Common myeloid progenitor, CD34-positive (primary cell): ENCODE results near the gene PARG.
"Not testable (repeated sequence)": the region's sequence is repeated elsewhere in the genome, so short reads cannot be mapped to it uniquely, and the experiment has no call there.

Source experiments
- CTCF ChIA-PET: fragments of 350-600 bp; sonication (Branson Sonifier 250); formaldehyde crosslinking; loops from one replicate; lab custom pipeline; 2021; ENCODE audit warnings: antibody characterized with exemption; lab: Charles Lee
- POLR2A ChIA-PET: fragments of 350-600 bp; sonication (Branson Sonifier 250); formaldehyde crosslinking; loops from one replicate; lab custom pipeline; 2021; ENCODE audit warnings: antibody characterized with exemption; lab: Charles Lee
- DNase-seq, 3 donors: peaks; one replicate each; pipeline versions ENCODE4 v3.0.0 to v3.0.0-alpha.2; 2013
- H3K27ac ChIP-seq, 2 experiments: 1 replicate in 1 of 2; 2 replicates in 1 of 2; pipeline ENCODE4 v1.7.0; 2013; ENCODE audit warnings: inconsistent platforms in 2 of 2, low read length in 2 of 2, mild to moderate bottlenecking in 2 of 2, low read depth in 1 of 2, moderate library complexity in 1 of 2; ENCODE audit not compliant: severe bottlenecking in 2 of 2, insufficient read depth in 1 of 2, poor library complexity in 1 of 2
- H3K27me3 ChIP-seq, 5 experiments: replicated peaks in 2 of 5; 1 replicate in 3 of 5; 2 replicates in 2 of 5; pipeline versions ENCODE4 v1.6.1 to v1.7.0; 2013; ENCODE audit warnings: low read length in 4 of 5, mild to moderate bottlenecking in 2 of 5, moderate library complexity in 2 of 5, inconsistent platforms in 1 of 5; ENCODE audit not compliant: insufficient read depth in 5 of 5, control insufficient read depth in 4 of 5
- H3K36me3 ChIP-seq, 4 experiments: 1 replicate in 2 of 4; 2 replicates in 2 of 4; pipeline versions ENCODE4 v1.6.1 to v1.7.0; 2013; ENCODE audit warnings: low read length in 3 of 4, control low read depth in 1 of 4, mild to moderate bottlenecking in 1 of 4; ENCODE audit not compliant: control insufficient read depth in 4 of 4, insufficient read depth in 4 of 4
- H3K4me1 ChIP-seq, 4 experiments: 1 replicate in 3 of 4; 2 replicates in 1 of 4; pipeline versions ENCODE4 v1.6.1 to v1.7.1; 2013; ENCODE audit warnings: low read length in 3 of 4, mild to moderate bottlenecking in 3 of 4, control low read depth in 1 of 4, inconsistent platforms in 1 of 4, moderate library complexity in 1 of 4; ENCODE audit not compliant: control insufficient read depth in 4 of 4, insufficient read depth in 4 of 4; ENCODE audit errors: control extremely low read depth in 1 of 4
- H3K4me3 ChIP-seq, 7 experiments: 1 replicate in 4 of 7; 2 replicates in 3 of 7; pipeline versions ENCODE4 v1.5.1 to v1.7.0; 2013; ENCODE audit warnings: mild to moderate bottlenecking in 7 of 7, low read length in 6 of 7, moderate library complexity in 6 of 7, inconsistent platforms in 2 of 7, low read depth in 2 of 7, control low read depth in 1 of 7; ENCODE audit not compliant: insufficient read depth in 4 of 7, control insufficient read depth in 1 of 7; ENCODE audit errors: extremely low read depth in 1 of 7
- H3K9me3 ChIP-seq, 5 experiments: 1 replicate in 4 of 5; 2 replicates in 1 of 5; pipeline versions ENCODE4 v1.6.1 to v1.7.1; 2013; ENCODE audit warnings: low read length in 4 of 5, mild to moderate bottlenecking in 2 of 5, inconsistent platforms in 1 of 5, low read depth in 1 of 5, moderate library complexity in 1 of 5; ENCODE audit not compliant: control insufficient read depth in 4 of 5, insufficient read depth in 2 of 5; ENCODE audit errors: control extremely low read depth in 1 of 5
- WGBS: methylation state at CpG from one replicate; pipeline ENCODE4 v1.1.5; 2013; ENCODE audit not compliant: insufficient coverage; 5-methylcytosine and 5-hydroxymethylcytosine counted together

Gene PARG

GRCh38 chr10:49772944-49773343 is 168.9 kb downstream of the PARG start:
- H3K36me3 ChIP-seq, H3K4me1 ChIP-seq, H3K4me3 ChIP-seq, CTCF ChIA-PET, H3K27ac ChIP-seq, DNase-seq, H3K9me3 ChIP-seq, POLR2A ChIA-PET: not testable (repeated sequence)
- WGBS, result 59% methylated on average over 2 of the region's 5 CpGs
- peaks cover 11 to 62% (median 24%) of the 10 kb centered on the region in 5 experiments for H3K27me3 ChIP-seq

GRCh38 chr10:49771046-49771445 is 170.8 kb downstream of the PARG start:
- DNase-seq, POLR2A ChIA-PET, H3K4me3 ChIP-seq, H3K27ac ChIP-seq, CTCF ChIA-PET, H3K36me3 ChIP-seq, H3K4me1 ChIP-seq: not testable (repeated sequence)
- H3K27me3 ChIP-seq, result peaks cover 20 to 80% (median 29%) of the 10 kb centered on the region in 5 experiments
- 52% methylated on average over 9 of the region's 11 CpGs for WGBS
- peaks cover 2 to 17% (median 10%) of the 10 kb centered on the region in 5 experiments for H3K9me3 ChIP-seq

GRCh38 chr10:49769692-49770091 is 172.1 kb downstream of the PARG start:
- Histone ChIP-seq H3K4me1 (no peaks in the 10 kb centered on the region), H3K27me3 (peaks cover 16 to 71% (median 28%) of the 10 kb centered on the region in 5 experiments), H3K27ac (no peak overlapping the region), H3K4me3 (no peak overlapping the region), H3K9me3 (peaks cover 2 to 17% (median 10%) of the 10 kb centered on the region in 5 experiments), H3K36me3 (no peaks in the 10 kb centered on the region)
- WGBS, result 97% methylated on average over 8 of the region's 8 CpGs
- POLR2A ChIA-PET, result no interaction called here
- no peak for DNase-seq
- CTCF ChIA-PET, result no interaction called here

GRCh38 chr10:49768731-49769130 is 173.1 kb downstream of the PARG start:
- Histone ChIP-seq H3K27ac (no peak overlapping the region), H3K36me3 (no peaks in the 10 kb centered on the region), H3K9me3 (peaks cover 2 to 17% (median 10%) of the 10 kb centered on the region in 5 experiments), H3K27me3 (peaks cover 14 to 74% (median 30%) of the 10 kb centered on the region in 5 experiments), H3K4me3 (no peak overlapping the region), H3K4me1 (no peaks in the 10 kb centered on the region)
- POLR2A ChIA-PET, result no interaction called here
- 8% methylated on average over 33 of the region's 45 CpGs for WGBS
- DNase-seq, result no peak
- CTCF ChIA-PET, result no interaction called here

GRCh38 chr10:49768329-49768728 is 173.5 kb downstream of the PARG start:
- POLR2A ChIA-PET, result no interaction called here
- no peaks in the 10 kb centered on the region for H3K4me1 ChIP-seq
- no peak overlapping the region for H3K27ac ChIP-seq
- DNase-seq, result no peak
- H3K27me3 ChIP-seq, result peaks cover 14 to 75% (median 31%) of the 10 kb centered on the region in 5 experiments
- H3K36me3 ChIP-seq, result no peaks in the 10 kb centered on the region
- no peak overlapping the region for H3K4me3 ChIP-seq
- H3K9me3 ChIP-seq, result peaks cover 2 to 17% (median 10%) of the 10 kb centered on the region in 5 experiments
- 8% methylated on average over 33 of the region's 38 CpGs for WGBS
- CTCF ChIA-PET, result no interaction called here
